ENCODE data around the gene TEPSIN.
A peak's percentile ranks its signal among the peaks of the same experiment; 100 is the strongest.

Gene TEPSIN

DNA sequence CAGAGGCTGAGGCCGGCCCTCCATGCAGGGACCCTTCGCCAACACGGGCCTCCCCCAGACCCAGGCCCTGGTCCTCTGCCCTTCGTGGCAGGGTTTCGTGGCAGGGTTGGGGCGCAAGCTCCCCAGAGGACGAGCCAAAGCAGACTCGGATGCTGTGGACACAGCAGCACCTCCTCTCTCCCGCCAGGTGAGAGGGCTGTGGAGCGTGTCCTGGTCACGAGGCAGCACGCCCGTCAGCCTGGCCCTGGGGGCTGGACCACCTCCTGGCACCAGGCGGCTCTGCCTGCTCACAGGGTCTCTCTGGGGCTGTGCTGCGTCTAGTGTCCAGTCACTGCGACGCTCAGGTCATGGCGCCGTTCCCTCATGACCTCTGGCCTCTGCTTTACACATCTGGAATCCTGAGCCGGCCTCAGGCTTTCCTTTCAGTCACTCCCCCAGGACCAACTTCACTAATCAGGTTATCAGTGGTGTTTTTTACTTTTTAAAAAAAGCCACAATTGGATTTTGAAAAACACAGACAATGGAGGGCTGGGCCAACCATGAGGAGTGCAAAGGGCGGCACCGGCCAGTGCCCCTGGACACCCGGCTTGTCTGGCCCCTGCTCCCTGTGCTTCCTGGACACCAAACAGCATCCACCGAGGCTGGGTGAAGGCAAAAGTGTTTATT is 5.6 kb upstream of the TEPSIN start:
- DNase-seq, result no peak
- no peak overlapping the region for H3K4me3 ChIP-seq
- peaks cover 0 to 28% (median 10%) of the 10 kb centered on the region in 4 donors for H3K4me1 ChIP-seq
- intact Hi-C loops (cut with DNase I; ENCODE audit: low total_unique reads), result no loop called here
- H3K27me3 ChIP-seq, result no peaks in the 10 kb centered on the region
- H3K36me3 ChIP-seq, result peaks cover under 1 to 39% (median 8%) of the 10 kb centered on the region in 3 donors
- TF ChIP-seq, protein P1, sequence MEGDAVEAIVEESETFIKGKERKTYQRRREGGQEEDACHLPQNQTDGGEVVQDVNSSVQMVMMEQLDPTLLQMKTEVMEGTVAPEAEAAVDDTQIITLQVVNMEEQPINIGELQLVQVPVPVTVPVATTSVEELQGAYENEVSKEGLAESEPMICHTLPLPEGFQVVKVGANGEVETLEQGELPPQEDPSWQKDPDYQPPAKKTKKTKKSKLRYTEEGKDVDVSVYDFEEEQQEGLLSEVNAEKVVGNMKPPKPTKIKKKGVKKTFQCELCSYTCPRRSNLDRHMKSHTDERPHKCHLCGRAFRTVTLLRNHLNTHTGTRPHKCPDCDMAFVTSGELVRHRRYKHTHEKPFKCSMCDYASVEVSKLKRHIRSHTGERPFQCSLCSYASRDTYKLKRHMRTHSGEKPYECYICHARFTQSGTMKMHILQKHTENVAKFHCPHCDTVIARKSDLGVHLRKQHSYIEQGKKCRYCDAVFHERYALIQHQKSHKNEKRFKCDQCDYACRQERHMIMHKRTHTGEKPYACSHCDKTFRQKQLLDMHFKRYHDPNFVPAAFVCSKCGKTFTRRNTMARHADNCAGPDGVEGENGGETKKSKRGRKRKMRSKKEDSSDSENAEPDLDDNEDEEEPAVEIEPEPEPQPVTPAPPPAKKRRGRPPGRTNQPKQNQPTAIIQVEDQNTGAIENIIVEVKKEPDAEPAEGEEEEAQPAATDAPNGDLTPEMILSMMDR (IDR thresholded peaks at IDR 0.05), result no peak
- H3K9me3 ChIP-seq, result no peaks in the 10 kb centered on the region
- no peak overlapping the region for H3K27ac ChIP-seq

DNA sequence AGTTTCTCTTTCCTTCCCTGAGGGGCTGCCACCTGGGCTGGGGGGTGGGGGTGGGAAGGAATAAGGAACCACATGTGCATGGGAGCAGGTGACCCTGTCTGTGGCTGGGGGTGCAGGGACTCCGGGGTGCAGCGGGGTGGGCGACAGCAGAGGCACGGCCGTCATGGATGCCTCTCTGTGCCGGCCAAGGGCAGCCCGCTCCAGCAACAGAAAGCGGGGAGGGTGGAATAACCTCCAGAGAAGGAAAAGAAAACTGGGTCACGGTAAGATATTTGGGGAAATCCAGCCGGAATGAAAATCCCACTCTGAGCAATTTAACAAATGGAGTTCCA is 4.4 kb upstream of the TEPSIN start:
- Histone ChIP-seq H3K27ac (no peak overlapping the region), H3K4me3 (no peak overlapping the region), H3K4me1 (peaks cover 0 to 32% (median 10%) of the 10 kb centered on the region in 4 donors), H3K36me3 (peaks cover 0 to 31% (median 7%) of the 10 kb centered on the region in 3 donors), H3K9me3 (no peaks in the 10 kb centered on the region), H3K27me3 (no peaks in the 10 kb centered on the region)
- TF ChIP-seq, protein P1 (IDR thresholded peaks at IDR 0.05), result no peak
- intact Hi-C loops (cut with DNase I; ENCODE audit: low total_unique reads), result no loop called here
- no peak for DNase-seq

DNA sequence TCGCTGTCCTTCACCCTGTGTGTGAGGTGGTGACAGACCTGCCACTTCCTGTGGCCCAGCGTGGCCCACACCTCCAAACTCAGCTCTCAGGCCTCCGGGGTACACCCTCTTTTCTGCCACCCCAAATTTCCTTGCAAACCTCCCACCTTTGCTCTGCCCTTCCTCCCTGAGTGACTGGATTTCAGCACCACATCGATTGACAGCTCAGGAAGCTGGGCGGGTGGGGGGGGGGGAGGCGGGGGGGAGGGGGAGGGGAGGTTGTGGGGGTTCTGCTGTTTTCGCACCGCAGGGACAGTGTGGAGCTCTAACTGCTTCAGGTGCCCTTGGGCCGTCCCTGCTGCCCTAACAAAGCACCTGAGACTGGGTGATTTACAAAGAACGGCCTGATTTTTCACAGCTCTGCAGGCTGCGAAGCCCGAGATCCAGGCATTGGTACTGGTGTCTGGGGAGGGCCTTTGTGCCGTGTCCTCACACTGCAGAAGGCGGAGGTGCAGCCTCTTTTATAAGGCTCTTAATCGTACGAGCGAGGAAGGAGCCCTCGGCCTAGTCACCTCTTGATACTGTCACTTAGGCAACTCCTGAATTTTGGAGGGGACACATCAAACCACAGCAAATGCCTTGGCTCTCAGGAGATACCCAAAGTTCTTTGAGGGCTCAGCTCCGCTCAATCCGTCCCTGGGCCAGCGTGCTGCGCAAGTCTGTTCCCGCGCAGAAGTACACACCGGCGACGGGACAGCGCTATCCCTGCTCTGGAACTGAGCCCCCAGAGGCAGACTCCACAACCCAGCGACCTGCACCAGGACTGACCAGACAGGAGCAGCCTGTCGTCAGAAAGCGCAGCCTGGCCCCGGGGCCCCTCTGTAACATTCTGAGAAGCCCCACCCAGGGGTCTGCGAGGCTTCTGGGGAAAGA is 3.8 kb upstream of the TEPSIN start:
- no peak for DNase-seq
- intact Hi-C loops (cut with DNase I; ENCODE audit: low total_unique reads), result no loop called here

DNA sequence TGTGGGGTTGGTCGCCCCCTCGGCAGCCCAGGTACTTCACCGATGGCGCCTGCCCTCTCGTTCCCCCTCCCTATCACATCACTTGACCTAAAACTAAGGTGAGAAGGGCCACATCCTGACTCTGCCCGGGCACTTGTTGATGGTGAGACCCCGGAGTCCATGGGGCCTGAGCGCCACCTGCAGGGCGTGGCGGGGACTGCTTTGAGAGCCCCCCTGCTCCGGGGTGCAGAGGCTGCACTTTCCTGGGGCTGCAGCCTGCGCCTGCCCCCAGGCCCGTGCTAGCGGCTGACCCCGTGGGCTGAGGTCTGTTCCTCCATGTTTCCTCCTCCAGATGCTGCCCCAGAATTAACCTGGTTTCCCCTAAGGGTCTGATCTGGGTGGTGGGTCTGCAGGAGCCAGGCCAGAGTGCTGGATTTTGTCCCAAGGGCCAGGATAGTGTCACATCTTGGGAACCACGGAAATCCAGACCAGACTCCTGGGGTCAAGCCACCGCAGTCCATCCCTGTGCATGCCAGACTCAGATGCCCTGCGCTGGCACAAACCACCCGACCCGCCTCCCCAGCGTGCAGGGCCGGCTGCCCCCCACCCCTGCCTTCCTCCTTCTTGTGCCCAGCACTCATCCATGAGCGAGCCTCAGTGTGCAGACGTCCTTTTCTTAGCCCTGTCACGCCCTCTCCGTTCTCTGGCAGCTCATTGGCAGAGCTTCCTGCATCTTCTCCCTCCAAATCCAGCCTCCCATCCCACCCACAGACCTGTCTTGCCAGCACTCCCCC is 3.0 kb upstream of the TEPSIN start:
- Histone ChIP-seq H3K36me3 (peaks cover 0 to 29% (median 1%) of the 10 kb centered on the region in 3 donors), H3K4me1 (peaks cover 0 to 46% (median 25%) of the 10 kb centered on the region in 4 donors), H3K9me3 (no peaks in the 10 kb centered on the region), H3K27me3 (no peaks in the 10 kb centered on the region), H3K27ac (no peak overlapping the region), H3K4me3 (no peak overlapping the region)
- DNase-seq, result peak in 1 of 2 donors; percentile 52
- TF ChIP-seq, protein P1 (IDR thresholded peaks at IDR 0.05), result peak; percentile 87 to 88
- intact Hi-C loops (cut with DNase I; ENCODE audit: low total_unique reads), result loop anchor here (2.0 kb wide), 1 partner anchor 99 kb away; no protein-coding TSS in a partner anchor

More for the DNA sequence above, 3.8 kb upstream of the TEPSIN start:
- Histone ChIP-seq H3K4me1 (peaks cover 0 to 38% (median 16%) of the 10 kb centered on the region in 4 donors), H3K36me3 (peaks cover 0 to 28% (median 7%) of the 10 kb centered on the region in 3 donors), H3K4me3 (no peak overlapping the region), H3K9me3 (no peaks in the 10 kb centered on the region), H3K27ac (no peak overlapping the region), H3K27me3 (no peaks in the 10 kb centered on the region)
- TF ChIP-seq, protein P1 (IDR thresholded peaks at IDR 0.05), result no peak

DNA sequence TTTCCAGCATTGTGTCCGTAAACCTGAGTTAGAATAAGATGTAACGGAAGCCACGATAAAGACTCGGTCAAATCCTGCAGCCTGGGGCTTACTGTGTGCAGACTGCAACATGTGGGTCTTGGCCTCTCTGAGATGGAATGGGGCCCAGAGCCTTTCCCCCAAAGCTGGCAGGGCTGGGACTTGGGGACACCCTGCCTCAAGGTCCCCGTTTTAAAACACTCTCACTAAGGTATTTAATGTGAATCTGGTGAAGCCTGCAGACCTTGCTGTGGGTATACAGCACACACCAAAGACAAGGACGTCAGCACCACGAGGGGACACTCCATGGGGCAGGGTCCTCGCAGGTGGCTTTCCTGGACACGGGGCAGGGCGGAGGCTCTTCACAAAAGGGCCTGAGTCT is 2.3 kb upstream of the TEPSIN start:
- Histone ChIP-seq H3K4me3 (no peak overlapping the region), H3K36me3 (peaks cover 0 to 33% (median 0%) of the 10 kb centered on the region in 3 donors), H3K9me3 (no peaks in the 10 kb centered on the region), H3K4me1 (peaks cover 0 to 53% (median 31%) of the 10 kb centered on the region in 4 donors), H3K27ac (no peak overlapping the region), H3K27me3 (no peaks in the 10 kb centered on the region)
- DNase-seq, result no peak
- intact Hi-C loops (cut with DNase I; ENCODE audit: low total_unique reads), result loop anchor here (2.0 kb wide), 1 partner anchor 98 kb away; no protein-coding TSS in a partner anchor
- TF ChIP-seq, protein P1 (IDR thresholded peaks at IDR 0.05), result no peak

Measured in tibial artery (tissue), 4 donors.